Measurements from ENCODE around the gene BCO2. TPM values are rescaled to one million over a fixed set of nuclear protein-coding genes. Genes with fewer than 3 reads are reported as not detected.

Gene BCO2
- polyA plus RNA-seq, 1 donor from 2014 or later, result 0.30 TPM

DNA sequence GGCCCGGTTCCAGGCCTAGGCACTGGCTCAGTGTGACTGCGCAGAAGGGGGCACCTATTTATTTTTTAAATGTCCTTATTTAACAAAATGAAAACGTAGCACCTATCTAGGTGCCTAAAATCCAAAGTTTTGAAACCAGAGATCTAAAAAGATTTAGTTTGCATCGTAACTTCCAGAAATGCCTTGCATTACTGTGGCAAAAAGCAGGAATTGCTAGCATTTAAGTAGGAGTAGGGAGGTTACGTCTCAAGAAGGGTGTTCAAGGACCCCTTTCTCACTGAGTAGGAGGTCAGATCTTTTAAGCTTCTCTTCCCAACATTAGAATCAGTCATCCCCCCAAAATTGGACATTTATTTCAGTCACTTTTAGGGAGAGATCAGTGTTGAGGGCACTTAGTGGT, 93.1 kb downstream of the BCO2 start:
- Mint-ChIP-seq H3K27me3 (no peaks in the 10 kb centered on the region), H3K4me1 (peaks cover 6 to 11% (median 7%) of the 10 kb centered on the region in 3 donors), H3K9me3 (no peaks in the 10 kb centered on the region), H3K4me3 (no peak overlapping the region), H3K36me3 (peaks cover 3% of the 10 kb centered on the region), H3K27ac (no peak overlapping the region)

Other genes starting within 250 kb of the BCO2 start
- 0.34 TPM for gene DIXDC1, start 238.2 kb upstream of the BCO2 start, polyA plus RNA-seq
- gene DLAT, start 150.1 kb upstream of the BCO2 start, polyA plus RNA-seq, result 27.8 TPM
- gene PIH1D2, start 101.5 kb upstream of the BCO2 start, polyA plus RNA-seq, result not detected
- 18.7 TPM for gene NKAPD1, start 101.2 kb upstream of the BCO2 start, polyA plus RNA-seq
- gene TIMM8B, start 88.8 kb upstream of the BCO2 start, polyA plus RNA-seq, result 55.9 TPM
- 142 TPM for gene SDHD, start 88.6 kb upstream of the BCO2 start, polyA plus RNA-seq
- gene IL18, start 11.4 kb upstream of the BCO2 start, polyA plus RNA-seq, result 0.65 TPM
- gene TEX12, start 8.1 kb upstream of the BCO2 start, polyA plus RNA-seq, result 0.20 TPM
- gene PTS, start 50.9 kb downstream of the BCO2 start, polyA plus RNA-seq, result 11.4 TPM
- gene PLET1, start 85.3 kb downstream of the BCO2 start, polyA plus RNA-seq, result not detected